Right hindlimb (tissue), 1 donor: ENCODE results near the gene SLC38A10.

Experiments
- DNase-seq: peaks from one replicate; pipeline ENCODE4 v3.0.0-alpha.2; 2018

Gene SLC38A10

DNA sequence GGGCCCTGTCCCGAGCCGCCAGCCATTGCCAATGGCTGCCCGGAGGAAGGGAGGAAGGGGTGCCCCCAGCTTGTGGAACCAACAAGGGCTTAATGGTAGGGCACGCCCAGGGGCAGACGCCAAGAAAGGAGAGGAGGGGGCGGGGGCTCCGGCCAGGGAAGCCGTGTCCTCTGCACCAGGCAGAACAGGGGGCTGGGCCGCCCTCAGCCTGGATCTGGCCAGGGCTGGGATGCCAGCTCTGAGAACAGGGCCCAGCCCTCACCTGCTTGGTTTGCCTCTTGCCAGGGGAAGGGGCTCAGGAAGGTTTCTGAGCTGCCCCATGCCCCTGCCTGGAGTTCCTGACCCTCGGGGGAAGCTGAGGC is 35.8 kb upstream of the SLC38A10 start:
- DNase-seq = peak; percentile 63

DNA sequence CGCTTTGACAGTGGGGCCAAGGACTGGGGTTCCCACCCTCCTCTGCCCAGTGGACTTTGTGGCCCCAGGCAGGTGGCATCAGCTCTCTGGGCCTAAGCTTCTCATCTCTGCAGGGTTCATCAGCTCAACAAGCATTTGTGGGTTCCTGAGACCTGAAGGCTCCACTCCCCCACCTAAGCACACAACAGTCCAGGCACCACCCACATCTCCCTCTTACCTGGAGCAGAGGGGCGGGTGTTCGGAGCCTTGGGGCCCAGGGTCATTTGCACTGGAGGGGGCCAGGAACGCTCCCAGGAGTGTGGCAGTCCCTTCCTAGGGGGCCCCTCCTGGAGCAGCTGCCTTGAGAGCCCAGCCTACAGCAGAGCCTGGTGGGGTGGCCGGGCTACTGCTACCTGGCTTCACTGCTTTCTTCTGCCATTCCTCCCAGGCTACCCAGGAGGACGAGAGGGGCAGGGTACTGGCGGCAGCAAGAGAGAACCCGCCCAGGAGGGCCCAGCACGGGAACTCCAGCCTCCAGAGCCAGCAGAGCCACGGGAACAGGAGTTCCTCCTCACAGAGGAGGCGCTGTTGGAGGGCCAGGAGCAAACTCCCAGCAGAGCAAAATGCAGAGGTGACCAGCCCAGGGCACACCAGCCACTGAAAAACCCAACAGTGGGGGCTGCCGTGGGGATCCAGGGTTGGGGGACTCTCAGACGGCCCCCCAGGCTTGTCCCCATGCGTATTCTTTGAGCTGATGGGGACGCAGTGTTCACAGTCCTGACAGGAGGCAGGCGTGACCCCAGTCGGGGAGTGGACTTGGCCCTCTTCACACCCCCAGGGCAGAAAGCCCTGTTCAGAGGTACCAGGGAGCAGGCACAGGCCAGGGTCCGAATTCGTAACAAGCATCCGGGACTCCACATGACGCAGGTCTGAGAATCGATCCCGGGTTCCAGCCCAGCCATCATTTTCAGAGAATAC is 35.1 kb upstream of the SLC38A10 start:
- peak; percentile 42 for DNase-seq

DNA sequence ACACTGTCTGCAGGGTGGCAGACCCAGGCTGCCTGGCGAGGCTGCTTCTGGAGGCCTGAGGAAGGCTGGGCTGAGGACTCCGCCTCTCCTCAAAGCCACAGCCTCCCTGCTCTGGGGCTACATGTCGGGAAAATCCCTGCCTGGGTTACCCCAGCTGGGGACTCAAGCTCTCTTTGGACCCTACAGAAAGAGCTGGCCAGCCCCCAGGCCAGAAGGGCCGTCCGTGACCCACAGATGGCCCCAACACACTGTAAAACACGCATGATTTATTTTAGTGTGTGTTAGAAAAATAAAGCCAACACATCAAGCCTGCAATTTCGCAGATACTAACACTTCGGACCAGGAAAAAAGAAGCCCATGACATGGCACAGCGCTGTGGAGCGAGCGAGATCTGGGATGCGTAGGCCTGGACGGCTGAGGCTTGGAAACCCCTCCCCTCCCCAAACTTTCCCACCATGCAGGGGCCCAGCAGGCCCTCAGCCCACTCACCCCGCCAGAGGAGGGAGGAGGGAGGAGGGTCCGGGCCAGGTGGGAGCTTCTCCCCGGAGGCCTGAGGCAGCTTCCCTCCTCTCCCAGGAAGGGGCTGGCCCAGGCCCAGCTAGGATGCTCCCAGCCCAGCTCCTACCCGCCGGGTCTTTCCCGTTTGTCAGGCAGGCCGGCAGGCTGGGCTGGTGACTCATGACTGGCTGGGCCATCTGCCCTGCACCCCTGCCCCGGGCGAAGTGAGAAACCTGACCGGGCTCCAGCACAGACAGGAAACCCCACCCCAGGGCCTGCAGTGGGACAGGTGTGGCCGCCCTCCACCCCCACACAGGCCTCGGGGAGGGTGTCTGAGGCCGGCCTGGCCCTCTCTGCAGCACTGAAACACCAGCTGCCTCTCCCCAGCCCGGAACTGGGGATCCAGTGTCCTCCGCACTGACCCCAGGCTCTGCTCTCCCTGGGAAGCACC is 34.1 kb upstream of the SLC38A10 start:
- DNase-seq = peak; percentile 89

DNA sequence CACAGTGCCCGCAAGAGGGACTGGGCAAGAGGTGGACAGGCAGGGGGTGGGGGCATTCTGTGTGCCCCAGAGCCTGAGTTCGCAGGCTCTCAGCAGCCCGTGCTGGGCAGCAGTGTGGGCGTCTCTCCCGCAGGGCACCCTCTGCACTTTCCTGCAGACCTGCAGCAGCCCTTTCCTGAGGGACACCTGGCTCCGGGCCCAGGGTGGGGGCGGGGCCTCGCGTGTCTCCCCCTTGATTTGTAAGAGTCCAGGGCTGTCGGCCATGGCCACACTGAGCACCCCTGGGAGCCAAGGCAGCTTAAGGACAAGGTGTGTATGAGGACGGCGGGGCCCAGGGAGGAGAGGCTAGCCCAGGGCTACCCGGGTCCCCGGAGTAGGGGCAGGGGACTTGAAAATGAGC is 33.4 kb upstream of the SLC38A10 start:
- DNase-seq = no peak

DNA sequence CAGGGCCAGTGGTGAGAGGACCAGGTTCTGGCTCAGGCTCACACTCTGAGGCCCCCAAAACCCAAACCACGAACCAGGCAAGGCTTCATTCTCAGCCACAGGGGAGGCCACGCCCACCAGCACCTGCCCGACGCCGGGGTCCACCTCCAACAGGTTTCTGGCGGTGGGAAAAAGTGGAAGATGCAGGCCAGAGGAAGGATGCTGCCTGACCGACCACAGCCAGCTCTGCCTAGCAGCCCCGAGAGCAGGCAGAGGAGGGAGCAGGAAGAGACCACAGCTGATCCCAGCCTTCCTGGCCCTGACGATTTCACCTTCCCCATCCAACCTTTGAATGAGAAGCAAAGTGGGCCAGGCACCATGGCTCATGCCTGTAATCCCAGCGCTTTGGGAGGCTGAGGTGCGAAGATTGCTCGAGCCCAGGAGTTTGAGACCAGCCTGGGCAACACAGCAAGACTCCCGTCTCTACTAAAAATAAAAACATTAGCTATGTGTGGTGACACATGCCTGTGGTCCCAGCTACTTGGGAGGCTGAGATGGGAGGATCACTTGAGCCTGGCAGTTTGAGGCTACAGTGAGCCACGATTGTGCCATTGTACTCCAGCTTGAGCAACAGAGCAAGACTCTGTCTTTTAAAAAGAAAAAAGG is 30.7 kb upstream of the SLC38A10 start:
- no peak for DNase-seq

DNA sequence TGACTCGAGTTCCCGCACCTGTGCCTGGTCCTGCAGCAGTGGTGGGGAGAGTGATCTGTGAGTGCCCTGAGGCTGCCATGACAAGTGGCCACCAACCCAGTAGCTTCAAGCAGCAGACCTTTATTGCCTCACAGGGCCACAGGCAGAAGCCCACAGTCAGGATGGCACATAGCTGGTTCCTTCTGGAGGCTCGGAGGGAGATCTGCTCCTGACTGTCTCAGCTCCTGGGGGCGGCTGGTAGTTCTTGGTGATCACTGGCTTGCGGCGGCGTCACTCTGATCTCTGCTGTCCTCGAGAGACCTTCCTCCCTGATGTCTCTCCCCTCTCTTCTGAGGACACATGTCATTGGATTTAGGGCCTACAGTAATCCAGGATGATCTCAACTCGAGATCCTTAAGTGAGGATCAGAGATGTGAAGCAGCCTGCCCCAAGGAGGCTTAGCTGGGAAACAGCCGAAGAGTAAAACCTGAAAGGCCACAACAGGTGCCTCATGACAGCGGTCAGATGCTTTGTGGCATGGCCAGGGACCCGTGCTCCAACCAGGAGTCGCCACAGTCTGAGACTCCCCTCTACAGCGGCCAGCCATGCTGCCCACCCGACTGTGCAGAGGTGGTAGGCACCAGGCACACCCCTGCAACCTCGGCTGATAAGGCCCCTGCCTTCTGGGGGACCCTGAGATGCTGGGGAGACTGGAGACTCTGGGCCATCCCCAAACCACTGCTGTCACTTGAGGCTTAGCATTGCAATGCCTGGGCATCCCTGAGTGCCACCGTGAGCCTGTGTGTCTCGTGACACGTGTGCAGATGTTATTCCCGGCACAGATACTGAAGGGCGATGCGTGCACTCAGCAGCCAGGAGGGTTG is 30.0 kb upstream of the SLC38A10 start:
- no peak for DNase-seq

DNA sequence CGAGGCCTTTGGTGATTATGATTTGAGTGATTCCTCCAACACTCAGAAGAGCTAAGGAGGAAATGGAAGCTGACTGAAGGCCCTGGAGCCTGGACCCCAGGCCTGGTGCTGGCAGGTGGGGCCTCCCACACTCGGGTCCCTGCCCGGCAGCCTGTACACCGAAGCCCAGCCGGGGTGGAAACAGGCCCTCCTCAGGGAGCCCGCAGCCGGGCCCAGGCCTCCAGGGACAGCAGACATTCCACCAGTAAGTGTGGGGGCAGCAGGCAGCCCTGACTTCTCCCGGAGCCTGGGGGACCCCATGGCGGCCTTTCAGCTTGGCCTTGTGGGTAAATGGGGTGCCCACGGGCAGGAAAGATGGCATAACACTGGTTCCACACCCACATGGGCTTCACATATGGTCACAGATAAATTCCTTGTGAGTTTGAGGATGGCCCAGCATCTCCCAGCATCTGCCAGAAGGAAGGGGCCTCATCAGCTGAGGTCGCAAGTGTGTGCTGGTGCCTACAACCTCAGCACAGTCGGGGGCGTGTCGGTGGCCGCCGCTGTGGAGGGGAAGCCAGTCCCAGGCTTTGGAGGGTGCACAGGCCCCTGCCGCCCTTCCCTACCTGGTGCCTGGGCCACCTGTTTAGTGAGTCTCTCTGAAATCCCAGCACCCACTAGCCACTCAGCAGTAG is 29.2 kb upstream of the SLC38A10 start:
- no peak for DNase-seq

DNA sequence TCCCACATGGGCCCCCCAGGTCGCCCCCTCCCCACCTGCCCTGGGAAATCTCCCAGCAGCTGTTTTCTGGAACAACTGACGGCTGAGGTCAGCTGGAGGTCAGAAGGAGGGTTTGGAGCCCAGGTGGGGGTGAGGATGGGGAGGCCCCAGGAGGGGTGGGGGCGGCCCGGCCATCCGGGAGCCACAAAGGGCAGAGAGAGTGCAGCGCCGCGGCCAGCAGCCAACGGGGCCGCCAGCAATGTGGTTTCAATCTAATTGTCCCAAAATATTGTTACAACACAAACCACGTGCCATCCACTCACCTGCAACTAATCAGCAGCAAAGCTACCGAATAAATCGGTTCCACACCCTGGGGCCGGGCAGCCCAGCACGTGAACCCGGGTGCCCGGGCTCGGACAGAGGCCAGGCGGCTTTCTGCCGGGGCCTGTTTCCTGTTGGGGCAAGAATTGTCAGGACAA is 28.3 kb upstream of the SLC38A10 start:
- no peak for DNase-seq

DNA sequence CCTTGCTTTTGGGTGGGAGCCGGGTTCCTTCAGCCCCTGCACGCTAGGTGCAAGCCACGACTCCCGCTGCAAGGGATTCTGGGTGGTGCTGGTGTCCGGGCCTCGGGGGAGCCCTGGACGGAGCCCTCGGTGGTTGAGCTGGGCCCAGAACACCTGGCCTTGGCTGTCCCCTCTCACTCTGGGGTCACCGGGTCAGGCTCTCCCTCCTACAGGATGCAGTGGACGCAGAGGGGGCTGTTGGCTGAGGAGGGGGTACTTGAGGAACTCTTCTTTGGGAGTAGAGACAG is 27.9 kb upstream of the SLC38A10 start:
- no peak for DNase-seq

DNA sequence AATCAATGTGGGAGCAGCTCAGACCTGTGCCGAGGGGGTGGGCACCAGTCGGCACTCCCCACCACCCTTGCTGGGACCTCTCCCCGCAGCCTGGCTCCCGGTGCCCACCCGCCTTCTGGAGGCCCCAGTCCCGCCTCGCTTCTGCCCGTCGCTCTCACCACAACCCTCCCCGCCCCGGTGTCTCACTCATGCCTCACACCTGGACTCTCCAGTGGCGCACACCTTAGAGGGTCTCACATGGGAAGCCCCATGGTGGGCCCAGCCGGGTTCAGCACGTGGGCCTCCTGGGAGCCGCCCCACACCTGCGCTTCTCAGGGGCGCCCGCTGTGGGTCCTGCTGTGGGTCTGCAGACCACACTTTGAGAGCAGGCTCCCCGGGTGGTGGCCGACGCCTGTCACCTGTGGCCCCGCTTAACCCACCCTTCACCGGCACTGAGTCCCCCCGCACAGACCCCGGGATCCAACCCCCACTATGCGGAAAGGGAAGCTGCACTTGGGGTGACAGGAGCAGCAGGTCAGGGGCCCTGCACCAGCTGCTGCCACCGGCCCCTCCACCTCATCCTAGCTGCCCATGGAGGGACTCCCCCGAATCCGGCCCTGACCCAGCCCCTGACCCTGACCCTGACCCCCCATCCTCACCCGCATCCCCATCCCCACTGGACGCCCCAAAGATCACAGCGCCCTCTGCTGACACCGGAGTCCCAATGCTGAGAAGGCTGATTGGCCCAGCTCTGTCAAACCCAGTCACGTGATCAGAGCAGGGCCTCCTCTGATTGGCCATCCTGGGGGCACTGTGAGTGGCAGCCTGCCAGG is 27.4 kb upstream of the SLC38A10 start:
- DNase-seq = no peak

DNA sequence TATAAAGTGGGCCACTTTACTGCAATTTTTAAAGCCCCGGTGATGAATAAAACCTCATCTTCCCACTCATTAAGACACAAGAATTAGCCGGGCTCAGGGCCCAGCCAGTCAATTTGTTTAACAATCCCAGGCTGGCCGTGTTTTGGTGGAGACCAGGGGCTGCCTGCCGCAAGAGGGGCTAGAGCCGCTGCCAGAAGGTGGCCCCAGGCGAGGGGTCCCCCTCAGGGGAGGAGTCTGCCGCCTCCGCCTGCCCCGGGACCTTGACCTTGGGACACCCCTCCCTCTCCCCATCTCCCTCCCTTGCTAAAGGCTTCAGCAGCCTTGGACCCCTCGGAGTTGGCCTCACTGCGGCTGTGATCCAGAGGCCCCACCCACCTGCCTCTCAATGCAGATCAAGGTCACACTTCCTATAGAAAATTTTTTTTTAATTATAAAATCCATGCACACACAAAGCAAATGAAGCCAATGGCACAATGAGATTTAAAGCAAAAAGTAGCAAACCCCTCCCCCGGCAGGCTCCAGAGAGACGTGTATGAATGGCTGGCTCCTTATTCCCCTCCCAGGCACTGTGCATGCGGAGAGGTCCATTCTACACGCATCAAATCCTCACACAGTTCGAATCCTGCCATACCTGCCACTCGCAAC is 23.0 kb upstream of the SLC38A10 start:
- DNase-seq = no peak

DNA sequence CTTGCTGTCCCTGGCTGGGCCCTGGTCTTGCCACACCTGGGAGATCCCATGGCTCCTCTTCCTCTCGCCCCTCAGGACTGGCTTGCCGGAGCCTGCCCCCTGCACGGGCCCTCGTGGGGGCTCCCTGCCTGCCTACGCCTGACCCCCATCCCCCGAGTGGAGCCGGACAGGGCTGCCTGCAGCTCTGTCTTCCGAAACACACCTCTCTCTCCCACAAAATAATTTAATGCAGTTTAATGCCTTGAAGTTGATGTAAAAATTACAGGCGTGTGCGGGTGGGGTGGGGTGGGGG is 22.4 kb upstream of the SLC38A10 start:
- no peak for DNase-seq

DNA sequence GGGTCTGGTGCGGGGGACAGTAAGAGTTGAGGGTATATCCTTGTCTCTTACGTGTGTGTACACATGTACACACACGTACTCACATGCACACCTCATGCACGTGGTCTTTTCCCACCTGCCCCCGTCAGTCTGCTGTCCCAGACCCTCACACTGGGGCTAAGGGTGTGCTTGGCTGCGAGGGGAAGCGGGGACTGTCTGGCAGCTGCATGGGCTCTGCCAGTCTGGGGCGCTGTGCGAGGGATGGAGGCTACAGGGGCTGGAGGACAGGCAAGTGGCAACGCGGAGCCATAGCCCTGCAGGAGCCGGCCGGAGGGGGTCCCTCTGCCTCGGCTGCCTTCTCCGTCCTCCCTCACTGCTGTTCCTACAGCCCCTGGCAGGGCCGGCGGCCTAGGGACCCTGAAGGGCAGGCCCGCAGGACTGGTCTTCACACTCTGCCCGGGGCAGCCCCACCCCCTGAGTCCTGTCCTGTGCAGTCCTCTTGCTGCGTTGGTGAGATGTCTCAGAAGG is 20.8 kb upstream of the SLC38A10 start:
- DNase-seq = no peak

DNA sequence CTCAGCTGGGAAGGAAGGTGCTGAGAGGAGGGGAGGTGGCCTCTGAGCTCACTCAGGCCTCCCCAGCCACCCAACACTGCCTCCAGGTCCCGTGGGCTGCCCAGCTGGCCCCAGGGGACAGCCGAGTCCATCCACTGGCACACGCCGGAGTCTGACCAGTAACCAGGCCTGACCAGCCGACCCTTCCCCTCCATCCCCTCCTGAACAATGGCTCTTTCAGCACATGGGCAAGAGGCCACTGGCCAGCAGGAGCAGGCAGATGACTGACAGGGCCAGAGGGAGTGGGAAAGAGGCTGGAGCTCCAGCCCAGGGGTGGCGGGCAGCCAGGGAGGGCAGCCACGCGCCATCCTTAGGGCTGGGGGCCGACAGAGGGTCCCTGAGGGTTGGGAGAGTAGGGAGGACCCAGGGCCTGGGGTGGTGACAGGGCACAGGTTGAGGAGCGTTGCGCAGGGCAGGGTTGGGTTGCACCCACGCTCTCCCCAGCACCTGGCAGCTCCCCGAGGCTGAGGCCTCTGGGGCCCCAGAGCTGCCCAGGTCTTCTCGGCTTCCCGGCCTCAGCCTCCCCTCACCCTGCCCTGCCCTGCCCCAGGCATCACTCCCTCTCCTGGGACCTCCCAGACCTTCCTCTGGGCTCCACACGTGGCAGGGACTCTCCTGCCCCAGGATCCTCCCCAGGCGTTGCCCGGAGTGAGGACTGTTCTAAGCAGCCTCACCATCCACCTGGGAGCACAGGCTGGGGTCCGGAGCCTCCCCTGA is 20.2 kb upstream of the SLC38A10 start:
- DNase-seq = no peak

DNA sequence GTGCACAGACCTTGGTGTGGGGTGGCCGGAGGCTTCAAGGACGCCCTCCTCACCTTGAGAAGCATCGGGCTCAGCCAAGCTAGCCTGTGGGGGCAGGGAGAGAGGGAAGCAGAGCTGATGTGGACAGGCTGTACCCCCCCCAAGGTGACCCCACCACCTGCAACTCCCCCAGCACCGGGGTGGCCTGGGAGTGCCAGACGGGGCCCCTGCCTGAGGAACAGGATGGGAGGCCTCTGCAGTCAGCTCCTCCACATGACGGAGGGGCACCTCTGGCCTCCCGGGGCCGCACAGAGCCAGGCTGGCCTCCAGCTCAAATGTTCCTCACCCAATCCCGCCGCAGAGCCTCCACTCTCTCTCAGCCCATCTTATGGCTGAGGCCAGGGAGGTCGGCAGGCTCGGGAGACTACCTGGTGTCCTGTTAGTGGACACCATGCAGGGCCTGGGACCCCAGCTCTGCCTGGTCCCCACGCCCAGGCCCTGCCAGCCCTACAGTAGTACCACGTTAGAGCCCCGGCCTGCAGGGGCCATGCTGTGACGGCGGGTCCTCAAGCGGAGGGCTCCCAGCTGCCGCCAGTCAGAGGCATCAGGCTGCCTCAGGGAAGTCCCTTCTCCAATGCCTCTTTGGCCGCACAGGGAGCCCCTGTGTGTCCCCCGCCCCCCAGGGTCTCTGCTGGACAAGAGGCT is 19.4 kb upstream of the SLC38A10 start:
- no peak for DNase-seq

DNA sequence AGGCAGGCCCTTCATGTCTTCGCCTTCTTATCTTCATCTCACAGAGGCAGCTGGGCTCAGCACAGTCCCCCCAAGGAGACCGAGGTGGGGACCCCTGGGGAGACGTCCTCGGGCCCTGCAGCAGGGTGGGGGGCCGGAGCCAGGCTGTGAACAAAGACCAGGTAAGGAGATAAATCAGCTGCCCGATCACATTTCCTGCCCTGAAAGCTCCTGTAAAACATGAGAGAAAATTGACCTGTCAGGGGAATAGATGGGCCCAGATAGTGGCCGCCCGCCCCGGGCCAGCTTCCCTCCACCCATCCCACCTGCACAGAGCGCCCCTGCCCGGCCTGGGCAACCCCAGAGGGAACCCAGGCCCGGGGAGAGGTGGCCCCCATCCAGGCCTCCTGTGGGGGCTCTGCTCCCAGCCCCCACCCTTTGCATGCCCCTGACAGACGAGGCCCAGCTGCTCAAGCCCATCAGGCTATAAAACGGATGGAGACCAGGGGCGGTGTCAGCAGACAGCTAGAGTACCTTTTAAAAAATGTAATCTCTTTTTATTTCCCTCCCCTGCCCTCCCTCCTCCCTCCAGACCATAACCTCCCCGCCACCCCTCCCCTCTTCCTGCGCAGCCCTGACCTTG is 18.8 kb upstream of the SLC38A10 start:
- DNase-seq = no peak

DNA sequence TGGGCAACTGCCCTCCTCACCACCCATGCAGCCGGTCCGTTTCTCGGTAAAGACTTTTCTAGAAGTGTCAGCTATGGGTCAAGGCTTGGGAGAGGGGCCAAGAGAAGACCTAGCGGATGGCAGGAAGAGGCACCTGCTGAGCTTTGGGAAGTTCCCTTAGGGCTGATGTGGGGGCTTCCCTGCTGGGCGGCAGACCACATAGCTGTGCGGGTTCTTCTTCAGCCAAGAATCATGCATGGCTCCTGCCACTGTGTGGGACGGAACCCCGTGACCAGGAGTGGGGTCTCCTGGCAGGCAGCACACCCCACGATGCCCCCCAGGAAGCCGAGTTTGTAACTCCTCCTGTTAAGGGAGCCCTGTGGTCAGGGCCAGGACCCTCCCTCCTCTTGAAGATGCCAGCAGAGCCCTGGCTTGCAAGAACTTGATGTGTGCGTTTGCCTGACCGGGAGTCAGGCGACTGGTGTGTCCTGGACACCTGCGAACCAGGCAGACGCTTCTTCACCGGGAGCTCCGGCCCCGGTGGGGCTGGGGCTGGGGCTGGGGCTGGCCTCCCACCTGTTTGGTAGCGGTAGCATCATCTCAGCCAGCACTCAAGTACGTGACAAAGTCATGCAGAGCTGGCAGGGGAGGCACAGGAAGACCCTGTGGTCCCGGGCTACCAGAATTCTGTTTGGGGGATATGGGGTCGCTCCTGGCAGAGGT is 17.7 kb upstream of the SLC38A10 start:
- no peak for DNase-seq

DNA sequence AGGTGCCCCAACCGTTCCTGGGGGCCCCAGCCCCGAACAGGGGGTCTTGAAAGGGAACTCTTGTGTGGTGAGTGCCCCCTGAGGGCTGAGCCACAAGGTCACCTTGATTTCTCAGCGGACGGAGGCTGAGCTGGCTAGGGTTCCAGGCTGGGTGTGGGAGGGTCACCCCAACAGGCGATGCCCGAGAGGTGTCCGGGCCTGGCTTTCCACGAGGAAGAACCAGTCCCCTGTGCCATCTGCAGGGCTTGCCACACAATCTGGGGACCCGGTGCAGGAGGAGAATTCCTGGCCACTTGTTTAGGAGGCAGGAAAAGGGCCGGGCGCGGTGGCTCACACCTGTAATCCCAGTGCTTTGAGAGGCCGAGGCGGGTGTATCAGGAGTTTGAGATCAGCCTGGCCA is 16.8 kb upstream of the SLC38A10 start:
- DNase-seq = no peak
